ENCODE data around the gene AFAP1.

AFAP1 gene

DNA sequence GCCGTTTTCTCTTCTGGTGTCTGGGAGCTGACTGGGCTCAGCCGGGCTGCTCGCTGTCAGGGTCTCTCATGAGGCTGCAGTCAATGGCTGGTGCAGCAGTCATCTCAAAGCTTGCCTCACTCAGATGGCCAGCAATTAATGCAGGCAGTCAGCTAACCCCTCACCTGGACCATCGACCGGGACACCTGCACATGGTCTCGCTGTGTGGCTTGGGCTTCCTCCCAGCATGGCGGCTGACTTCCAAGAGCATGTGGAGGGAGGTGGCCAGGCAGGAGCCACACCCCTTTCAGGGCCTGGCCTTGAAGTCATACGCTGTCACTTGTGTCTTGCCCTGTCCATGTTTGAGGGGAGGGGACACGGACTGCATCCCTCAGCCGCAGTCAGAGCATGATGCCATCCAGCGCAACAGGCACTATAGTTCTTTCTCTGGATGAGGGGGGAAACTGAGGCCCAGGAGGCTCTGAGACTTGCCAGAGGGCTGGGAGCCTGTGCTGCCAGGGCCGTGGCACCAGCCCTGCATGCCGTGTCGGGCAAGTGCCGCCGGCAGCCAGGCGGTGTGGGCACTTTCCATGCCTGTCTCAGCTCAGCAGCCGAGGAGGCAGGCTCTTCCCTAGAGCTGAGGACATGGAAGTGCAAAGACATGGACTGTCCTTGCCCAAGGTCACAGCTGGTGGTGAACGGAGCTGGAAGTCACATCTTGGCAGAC lies 201.8 kb downstream of the AFAP1 start:
- no peak for DNase-seq (ENCODE audit: low read depth)

DNA sequence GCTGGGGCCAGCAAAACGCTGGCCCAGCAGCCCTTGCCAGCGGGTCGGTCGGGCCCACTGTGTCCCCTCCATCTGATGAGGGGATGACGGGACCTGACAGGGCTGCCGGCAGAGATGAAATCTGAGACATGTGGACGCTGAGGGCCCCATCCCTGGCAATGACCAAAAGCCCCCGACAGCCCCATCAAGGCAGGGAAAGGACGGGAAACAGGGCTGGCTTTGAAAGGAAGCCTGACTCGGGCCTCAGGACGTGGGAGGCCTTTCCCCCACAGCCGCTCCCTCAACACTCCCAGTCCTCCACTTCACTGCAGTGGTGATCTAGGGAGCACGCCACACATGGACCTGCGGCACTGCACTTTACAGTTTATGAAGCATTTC lies 202.4 kb downstream of the AFAP1 start:
- DNase-seq (ENCODE audit: low read depth) = no peak

DNA sequence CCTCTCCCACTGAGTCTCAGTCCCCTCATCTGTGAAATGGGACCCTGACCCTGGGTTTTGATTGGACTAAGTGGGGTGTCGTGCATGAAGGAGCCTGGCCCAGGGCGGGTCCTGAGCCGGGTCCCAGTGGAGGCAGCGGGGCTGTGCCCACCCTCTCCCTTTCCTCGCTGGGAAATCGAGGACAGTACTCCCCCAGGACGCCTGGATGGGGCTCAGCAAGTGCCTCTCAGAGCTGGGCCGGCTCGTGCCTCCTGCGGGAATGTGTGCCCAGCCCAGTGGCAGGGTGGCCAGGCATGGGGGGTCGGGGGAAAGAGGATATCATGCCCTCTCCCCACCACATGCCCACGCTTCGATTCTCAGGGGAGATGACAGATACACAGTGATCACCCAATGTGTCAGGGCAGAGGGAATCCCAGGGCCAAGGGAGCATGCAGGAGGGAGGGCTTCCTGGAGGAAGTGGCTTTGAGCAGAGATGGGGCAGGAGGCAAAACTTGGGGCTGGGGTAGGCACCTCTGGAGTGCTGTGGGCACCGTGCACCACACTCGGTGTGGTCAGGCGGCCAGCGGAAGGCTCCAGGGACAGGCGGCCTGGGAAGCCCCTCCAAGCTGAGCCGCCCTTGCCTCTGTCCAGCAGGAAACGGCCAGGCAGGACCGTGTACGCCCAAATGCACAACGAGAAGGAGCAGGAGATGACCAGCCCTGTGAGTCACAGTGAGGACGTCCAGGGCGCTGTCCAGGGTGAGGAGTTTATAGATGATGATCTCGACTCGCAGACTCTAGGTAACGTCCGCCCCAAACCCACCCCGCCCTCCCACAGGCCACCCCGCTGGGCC lies 203.0 kb downstream of the AFAP1 start:
- DNase-seq (ENCODE audit: low read depth) = peak; percentile 46

DNA sequence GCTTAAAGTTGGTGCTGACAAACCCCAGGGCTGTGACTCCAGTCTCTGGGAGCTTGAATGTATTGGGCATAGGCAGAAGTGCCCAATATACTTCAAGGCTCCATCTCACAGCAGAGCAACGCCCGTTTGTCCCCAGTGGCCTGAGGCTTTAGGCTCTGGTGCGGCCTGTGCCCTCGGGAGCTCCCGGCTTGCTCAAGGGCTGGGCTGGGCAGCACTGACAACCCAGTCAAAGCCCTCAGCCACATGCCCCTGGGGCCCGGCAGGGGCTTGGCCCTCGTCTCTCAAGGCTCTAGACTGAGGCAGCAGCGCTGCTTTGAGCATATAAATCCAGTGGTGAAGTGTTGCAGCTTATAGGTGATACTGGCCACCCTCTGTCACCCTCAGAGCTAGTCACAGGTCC lies 203.7 kb downstream of the AFAP1 start:
- no peak for DNase-seq (ENCODE audit: low read depth)

DNA sequence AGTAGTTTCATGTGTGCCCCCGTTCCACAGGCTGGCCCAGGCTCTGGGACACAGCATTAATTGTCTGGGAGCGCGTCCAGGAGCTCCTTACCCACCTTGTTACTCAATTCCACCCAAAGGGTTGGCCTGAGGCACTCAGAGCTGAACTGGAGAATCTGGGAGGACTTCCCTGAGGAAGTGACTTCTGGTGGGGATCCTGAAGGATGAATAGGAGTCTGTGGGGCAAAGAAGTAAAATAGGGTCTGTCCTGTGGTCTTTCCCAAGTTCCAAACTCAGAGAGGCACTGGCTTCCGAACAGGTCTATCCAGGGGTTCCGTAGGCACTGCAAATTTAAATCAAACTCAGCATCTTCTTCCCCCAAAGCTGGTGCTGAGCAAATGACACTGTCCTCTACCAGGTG lies 204.3 kb downstream of the AFAP1 start:
- no peak for DNase-seq (ENCODE audit: low read depth)

DNA sequence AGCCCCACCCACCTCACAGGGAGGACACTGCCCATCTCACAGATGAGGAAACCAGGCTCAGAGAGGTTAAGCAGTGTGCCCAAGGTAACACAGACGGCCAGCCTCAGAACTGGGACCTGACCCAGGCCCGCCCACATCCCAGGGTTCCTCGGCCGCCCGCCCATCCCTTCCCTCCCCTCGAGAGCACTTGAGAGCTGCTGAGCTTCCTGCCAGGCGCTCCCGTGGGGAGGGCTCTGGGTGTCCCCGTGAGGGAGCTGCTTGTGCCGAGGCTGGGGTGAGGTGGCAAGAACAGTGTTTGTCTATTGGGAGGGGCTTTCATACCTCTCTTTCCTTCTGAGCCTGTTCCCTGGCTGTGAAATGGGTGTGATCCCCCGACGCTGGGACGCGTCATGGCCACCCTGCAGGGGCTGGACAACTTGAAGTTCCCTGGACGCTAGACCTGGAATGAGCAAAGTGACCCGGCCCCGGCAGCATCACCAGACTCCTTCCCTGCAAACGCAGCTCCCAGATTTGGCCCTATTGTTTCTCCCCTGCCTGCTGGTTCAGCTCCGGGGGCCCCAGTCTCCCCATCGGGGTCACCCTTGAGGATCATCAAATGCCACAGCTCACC lies 204.9 kb downstream of the AFAP1 start:
- no peak for DNase-seq (ENCODE audit: low read depth)

DNA sequence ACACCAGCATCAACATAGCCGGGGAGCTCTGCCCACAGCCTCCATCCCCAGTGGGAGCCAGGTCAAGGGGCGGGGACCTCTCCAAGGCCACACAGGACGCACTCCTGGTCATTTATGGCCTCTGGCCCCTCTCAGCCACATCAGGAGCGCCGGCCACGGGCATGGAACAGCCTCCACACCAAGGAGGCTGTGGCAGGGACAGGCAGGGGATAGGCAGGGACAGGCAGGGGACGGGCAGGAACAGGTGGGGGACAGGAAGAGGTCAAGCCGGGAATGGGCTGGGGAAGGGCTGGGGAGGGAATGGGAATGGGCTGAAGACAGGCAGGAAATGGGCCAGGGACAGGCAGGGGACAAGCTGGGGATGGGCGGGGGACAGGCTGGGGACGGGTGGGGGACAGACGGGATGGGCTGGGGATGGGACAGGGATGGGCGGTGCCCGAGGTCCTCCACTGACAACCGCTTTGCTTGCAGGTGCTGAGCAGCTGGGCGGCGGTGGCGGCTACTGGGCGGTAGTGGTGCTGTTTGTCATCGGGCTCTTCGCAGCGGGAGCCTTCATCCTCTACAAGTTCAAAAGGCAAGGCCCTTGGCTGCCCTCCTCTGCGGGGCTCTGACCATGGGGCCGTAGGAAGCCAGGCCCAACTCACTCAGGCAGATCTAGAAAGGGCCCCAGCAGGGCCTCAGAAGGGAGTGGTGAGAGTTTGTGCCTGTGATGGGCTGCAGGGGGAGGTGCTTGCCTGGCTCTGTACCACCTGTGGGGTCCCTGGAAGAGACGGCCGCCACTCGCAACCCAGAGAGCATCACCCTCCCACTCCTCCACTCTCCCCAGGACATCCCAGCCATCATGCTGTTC lies 205.6 kb downstream of the AFAP1 start:
- DNase-seq (ENCODE audit: low read depth) = no peak

DNA sequence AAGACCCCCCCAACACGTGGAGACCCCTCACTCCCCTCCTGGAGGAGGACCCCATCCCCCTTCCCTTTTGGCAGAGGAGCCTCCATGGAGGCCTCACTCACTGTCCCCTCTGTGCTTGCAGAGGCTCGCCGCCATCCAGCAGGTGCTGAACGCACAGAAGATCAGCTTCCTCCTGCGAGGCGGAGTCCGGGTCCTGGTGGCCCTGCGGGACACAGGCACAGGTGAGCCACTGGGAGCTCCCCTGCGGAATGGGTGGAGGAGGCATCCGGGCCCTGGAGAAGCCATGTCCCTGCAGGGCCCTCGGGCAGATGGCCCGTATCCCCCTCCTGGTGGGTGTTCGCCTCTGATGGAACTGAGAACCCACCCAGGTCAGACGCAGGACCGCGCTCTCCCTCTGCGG lies 206.5 kb downstream of the AFAP1 start:
- no peak for DNase-seq (ENCODE audit: low read depth)

DNA sequence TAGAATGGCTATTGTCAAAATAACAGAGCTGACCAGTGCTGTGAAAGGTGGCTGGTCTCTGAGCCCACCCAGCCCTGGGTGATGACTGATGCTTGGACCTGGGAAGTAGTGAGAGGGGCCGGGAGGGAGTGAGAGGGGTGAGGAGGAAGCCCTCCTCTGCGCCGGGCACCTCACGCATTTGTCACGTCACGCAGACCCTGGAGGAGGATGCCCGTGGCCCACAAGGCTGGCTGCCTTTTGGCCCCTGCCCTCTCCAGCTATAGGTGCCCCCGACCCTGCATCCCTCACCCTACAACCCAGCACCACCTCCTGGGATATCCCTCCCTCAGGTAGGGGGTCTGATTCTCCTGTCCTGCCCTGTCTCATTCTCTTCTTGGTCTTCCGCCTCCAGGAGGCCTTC lies 207.4 kb downstream of the AFAP1 start:
- no peak for DNase-seq (ENCODE audit: low read depth)

DNA sequence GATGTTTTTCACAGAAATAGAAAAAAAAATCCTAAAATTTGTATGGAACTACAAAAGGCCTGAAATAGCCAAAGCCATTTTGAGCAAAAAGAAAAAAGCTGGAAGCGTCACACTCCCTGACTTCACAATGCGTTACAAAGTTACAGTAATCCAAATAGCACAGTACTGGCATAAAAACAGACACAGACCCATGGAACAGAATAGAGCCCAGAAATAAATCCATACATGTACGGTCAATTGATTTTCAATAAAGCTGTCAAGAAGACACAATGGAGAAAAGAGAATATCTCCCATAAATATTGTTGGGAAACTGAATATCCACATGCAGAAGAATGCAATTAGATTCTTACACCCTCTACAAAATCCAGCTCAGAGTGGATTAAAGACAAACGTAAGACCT lies 208.2 kb downstream of the AFAP1 start:
- no peak for DNase-seq (ENCODE audit: low read depth)

DNA sequence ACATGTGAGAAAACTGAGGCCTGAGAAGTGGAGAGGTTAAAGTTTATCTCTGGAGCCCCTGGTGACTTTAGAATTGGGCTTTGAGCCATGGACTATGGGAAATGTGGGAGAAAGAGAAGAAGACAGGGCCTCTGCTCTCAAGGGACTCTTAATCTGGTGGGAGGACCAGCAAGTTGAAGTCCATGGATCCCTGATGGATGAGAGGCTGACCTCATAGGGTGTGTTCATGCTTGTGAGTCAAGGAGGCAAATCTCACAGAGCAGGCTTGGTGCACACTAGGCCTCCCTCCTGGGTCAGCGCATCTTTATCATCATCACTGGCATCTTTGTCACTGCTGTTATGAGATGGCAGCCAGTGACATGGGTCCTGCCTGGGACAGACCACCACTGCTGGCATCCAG lies 211.9 kb downstream of the AFAP1 start:
- DNase-seq (ENCODE audit: low read depth) = no peak

DNA sequence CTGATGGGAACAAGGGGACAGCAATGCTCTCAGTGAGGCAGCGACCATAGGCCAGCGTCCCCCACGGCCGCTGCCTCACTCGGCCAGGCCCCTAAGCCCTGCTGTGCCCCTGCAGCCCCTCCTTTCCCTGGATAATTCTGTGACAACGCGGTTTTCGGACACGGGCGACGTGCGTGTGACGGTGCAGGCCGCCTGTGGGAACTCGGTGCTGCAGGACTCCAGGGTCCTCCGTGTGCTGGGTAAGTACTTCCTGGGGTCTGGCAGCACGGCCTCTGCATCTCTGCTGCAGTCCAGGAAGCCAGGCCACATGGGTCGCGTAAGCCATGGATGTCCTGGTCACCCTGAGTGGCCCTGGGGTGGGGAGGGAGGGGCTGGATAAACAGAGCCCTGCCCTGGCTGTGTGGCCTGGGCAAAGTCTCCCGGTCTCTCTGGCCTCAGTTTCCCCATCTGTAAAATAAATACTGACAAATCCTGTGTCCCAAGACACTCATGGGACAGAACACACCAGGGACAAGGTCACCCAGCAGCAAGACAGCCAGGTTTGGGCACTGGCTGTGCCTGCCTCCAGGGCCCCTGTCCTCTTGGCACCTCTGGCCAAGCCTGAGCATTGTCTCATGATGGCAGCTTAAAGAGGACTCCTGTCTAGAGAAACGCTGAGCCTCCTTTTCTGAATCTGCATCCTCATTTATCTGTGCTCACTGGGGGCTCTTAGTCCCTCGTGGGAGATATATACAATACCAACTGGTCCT lies 212.8 kb downstream of the AFAP1 start:
- DNase-seq (ENCODE audit: low read depth) = no peak

DNA sequence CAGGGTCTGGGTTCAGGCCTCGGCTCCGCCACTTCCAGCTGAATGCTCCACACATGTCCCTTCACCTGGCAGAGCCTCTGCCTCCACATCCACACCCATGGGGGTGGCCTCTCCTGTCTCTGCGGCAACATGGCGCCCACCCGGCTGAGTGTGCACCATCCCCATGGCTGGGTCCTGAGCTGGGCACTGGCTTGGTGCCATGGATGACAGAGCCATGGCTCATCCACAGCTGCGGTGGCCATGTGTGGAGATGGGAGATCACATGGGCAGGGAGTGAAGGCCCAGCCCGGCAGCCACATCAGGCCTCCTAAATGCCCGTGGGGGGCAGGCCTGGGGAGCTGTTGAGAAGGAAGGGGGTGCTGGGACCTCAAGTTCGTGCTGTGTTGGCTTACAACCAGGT lies 213.7 kb downstream of the AFAP1 start:
- DNase-seq (ENCODE audit: low read depth) = no peak

DNA sequence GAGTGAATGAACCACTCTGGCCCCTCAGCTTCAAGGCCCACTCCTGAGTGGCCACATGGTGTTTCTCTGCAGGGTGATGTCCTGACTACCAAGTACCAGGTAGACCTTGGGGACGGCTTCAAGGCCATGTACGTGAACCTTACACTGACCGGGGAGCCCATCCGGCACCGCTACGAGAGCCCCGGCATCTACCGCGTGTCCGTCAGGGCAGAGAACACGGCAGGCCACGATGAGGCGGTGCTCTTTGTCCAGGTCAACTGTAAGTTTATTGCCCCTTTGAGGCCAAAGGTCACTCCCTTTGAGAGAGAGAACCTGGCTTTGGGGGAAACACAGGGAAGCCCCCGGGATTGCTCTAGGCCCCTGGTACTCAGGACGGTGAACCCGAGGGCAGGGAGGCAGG lies 216.0 kb downstream of the AFAP1 start:
- DNase-seq (ENCODE audit: low read depth) = no peak

DNA sequence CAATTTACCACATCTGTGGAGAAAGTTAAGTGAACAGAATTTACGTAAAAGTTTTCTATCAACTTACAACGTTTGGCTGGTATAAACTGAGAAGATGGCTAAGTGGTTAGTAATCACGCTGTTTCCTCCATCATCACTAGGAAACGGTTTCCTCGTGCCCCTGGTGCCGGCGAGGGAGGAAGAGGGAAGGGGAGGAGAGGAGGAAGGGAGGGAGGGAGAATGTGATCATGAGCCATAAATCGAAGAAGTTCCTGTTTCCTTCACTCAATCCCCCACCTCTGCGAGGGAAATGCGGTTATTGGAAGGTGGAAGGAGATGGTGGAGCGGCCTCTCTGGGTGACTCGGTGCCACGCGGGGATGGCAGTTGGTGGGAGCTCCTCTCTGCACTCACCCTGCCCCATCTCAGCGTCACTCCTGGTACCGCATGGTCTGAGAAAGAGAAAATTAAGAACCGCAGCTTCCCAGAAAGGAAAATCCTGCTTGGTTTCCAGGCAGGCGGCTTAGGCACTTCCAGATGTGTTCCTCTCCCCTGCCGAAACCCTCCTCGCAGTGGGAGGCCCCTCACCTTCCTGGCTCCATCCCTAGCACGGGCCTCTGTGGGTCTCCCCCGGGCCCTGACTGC lies 216.8 kb downstream of the AFAP1 start:
- DNase-seq (ENCODE audit: low read depth) = peak; percentile 7

DNA sequence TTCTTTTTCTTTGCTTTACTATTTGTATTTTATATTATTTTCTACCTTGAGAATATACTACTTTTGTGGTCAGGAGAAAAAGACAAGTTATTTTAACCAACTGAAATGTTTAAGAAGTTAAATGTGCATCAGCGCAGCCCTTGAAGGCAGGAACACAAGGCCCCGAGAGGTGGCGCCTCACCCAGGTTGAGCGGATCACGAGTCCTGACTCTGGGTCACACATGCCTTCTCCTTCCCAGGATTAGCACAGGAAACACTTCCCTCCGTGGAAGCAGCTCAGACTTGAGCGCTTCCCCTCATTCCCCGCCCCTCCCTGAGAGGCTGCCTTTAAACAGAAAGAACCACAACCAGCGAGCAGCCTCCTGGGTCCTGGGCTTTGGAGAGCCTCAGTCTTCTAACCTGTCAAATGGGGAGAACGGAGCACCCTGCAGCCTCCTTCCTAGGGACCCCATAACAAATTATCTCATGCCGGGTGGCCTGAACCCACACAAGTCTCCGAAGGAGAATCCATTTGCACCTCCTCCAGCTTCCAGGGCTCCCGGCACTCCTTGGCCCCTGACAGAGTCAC lies 217.6 kb downstream of the AFAP1 start:
- peak; percentile 31 for DNase-seq (ENCODE audit: low read depth)

DNA sequence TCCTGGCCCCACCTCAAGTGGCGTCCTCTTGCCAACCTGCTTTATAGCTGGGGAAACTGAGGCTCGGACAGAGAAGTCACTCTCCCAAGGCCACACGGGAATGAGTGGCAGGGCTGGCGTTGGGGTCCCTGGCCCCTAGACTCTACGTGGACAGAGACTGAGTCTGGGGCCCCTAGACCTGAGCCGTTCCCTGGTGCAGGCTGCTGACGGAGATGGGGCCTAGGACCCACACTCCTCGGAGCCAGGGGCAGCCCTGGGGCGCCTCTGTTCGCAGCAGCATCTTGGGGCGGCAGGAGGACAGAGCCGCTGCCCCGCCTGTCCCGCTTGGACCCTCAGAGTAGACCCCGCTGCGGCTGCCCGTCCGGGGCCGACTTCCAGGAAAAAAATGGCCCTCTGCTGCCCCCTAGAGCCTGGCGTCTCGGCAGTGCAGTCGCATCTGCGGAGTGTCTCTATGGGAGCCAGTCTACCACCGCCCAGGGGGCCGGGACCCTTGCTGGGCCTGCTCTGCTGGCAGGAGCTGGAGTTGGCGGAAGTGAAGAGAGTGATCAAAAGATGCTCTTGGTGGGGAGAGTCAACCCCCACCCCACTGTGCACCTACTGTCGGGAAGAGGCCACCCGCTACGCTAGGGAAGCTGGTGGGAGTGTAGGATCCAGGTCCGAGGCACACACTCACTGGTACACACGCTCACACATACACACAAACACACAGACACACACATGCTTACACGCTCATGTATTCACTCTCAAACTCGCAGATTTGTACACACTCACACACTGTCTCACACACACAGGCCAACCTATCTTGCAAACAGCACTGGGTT lies 220.1 kb downstream of the AFAP1 start:
- peak; percentile 29 for DNase-seq (ENCODE audit: low read depth)

DNA sequence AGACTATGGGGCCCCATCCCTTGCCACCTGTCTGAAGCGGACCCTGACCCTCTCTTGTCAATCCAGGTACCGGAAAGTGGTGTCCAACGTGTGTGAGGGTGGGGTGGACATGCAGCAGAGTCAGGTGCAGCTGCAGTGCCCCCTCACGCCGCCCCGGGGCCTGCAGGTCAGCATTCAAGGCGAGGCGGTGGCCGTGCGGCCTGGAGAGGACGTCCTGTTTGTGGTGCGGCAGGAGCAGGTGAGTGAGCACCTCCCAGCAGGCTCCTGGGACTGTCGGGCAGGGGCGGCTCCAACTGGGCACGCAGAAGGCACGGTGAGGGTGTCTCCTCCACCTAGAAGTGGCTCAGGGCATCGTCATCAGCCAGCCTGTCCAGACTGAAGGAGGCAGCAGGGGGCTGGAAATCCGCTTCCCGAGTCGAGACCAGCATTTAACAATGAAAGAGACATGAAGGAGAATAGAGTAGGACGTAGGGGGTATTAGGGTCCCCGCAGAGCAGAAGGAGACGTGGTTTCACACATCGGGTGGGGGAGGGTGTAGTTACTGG lies 221.6 kb downstream of the AFAP1 start:
- DNase-seq (ENCODE audit: low read depth) = no peak

DNA sequence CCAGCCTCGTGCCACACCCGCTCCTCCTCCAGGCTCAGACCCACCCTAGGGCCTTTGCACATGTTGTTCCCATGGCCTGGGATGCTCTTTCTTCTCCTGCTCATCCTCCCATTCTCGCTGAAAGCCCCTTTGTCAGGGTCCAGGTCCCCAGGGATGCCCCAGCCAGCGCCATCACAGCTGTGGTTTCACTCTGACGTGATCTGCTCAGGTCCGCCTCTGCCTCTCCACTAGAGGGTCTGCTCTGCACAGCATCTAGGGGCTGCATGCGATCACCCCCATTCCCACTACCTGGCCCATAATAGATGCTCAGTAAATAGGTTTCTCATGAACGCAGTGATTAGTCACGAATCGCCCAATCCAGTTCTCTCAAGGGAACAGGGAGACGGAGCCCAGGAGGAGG lies 222.5 kb downstream of the AFAP1 start:
- no peak for DNase-seq (ENCODE audit: low read depth)
